LNCAP (cell line): Measurements from ENCODE around the gene RDH16.

ENCODE experiments used
- TF ChIP-seq, protein P1 (sequence below): fragments of 450-650 bp; IDR thresholded peaks from 2 replicates; pipeline ENCODE4 v1.5.1; 2017; ENCODE audit warnings: mild to moderate bottlenecking

Gene RDH16

DNA sequence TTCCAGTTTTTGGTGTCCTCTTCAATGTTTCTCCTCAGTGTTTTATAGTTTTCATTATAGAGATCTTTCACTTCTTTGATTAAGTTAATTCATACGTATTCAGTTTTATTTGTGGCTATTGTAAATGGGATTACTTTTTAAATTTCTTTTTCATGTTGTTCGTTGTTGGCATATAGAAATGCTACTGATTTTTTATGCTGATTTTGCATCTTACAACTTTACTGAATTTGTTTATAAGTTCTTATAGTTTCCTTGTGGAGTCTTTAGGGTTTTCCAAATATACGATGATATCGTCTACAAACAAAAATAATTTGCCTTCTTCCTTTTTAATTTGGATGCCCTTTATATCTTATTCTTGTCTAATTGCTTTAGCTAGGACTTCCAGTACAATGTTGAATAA lies 13.5 kb downstream of the RDH16 start:
- TF ChIP-seq, protein P1, sequence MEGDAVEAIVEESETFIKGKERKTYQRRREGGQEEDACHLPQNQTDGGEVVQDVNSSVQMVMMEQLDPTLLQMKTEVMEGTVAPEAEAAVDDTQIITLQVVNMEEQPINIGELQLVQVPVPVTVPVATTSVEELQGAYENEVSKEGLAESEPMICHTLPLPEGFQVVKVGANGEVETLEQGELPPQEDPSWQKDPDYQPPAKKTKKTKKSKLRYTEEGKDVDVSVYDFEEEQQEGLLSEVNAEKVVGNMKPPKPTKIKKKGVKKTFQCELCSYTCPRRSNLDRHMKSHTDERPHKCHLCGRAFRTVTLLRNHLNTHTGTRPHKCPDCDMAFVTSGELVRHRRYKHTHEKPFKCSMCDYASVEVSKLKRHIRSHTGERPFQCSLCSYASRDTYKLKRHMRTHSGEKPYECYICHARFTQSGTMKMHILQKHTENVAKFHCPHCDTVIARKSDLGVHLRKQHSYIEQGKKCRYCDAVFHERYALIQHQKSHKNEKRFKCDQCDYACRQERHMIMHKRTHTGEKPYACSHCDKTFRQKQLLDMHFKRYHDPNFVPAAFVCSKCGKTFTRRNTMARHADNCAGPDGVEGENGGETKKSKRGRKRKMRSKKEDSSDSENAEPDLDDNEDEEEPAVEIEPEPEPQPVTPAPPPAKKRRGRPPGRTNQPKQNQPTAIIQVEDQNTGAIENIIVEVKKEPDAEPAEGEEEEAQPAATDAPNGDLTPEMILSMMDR = no peak

DNA sequence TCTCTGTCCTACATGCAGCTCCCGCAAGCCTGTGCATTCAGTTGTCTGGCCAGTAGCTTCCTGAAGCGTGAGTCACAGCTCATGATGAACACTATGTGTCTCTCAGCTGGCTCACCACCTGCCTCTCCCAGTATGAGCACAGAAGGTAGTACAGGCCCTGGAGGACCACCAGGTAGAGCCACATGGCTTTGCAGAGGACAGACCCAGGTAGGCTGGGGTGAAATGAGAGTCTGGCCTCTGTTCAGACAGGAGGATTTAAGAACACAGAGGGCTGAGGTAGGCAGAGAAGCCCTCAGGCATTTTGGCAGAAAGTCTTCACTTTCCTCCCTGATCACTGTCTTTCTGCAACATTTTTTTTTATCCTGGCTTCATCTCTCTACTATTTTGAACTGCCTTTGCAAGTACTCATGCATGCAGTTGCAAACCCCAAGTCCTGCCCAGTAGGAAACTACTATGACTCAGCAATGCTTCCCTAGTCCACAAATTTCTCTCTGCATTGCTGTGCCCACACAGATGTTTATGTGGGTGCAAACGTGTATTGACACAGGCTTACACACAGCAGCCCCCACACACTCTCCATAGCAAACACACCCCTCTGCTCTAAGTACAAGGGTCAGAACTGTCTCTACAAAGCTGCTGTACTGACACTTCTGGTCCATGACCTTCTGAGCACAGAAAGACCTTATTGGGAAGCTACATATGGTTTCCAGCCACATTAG lies 15.9 kb downstream of the RDH16 start:
- TF ChIP-seq, protein P1 = no peak

DNA sequence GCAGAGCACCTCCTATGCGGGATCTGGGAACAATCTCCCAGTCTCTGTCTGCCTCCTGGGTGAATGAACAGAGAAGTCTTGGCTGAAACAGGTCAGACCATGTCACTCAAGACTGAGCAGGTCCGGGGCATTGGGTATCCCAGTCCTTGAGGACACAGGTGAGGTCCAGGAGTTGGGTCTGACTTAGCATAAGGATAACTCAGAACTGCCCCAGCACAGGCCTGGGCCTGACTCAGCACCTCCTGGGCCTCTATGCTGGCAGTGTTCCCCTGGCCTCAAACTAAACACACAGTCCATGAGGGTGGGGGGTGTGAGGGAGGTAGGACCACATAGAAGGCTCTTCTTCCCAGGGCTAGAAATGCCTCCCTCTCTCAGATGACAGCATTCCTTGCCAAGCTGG lies 21.7 kb downstream of the RDH16 start:
- TF ChIP-seq, protein P1 = no peak

DNA sequence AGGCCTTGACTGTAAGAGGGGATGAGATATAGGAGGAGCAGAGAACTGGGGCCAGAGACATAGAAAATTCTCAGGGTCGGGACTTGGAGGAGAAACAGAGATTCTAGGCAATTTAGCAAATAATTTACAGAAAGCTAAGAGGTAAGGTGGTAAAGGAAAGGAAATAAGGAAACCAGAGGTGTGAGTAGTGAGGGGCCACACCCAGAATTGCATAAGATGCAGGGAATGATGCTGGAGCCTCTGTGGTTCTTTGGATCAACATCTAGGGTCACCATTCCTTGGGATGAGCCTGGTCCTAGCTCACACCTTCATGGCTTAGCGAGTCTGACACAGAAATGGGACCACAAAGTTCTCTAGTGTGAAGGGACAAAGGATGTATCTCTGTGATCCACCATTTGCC lies 22.3 kb downstream of the RDH16 start:
- TF ChIP-seq, protein P1 = no peak

DNA sequence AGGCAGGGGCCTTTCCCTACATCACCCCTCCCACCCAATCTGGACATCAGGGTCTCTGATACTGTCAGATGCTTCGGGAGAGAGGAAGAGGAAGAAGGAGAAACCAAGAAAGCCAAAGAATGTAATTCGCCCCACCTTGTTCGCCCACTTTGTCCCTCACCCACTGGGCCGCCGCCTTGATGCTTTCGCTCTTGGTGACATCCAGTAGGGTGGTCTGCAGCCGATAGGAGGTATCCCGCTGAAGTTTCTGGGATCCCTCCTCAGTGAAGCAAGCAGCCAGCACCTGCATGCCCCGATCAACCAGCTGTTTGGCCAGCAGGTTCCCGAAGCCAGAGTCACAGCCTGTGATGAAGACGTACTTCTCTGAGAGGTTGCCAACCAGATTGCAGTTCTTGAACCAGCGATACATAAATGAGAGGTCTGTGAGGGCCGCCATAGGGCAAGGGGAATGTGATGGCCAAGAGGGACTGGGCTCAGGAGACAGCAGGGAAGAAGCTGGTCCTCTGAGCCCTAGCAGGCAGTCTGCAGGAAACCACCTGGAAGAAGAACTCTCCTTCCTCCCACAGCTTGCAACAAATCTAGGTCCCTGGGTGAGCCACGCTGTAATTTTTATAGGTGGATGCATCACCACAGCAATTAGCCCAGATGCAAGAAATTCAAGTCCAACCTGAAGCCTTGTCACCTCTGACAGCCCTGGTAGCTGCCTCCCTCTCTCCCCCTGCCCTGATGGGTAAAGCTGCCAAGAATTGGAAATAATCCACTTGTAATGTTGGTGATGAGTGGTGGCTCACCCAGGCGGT lies 23.4 kb downstream of the RDH16 start, which contains the start of gene SDR9C7:
TSS of gene SDR9C7 (minus strand) at position 583 of the 800 bp plus-strand sequence. CDS start at position 436, 147 bp downstream.
- TF ChIP-seq, protein P1 = no peak

DNA sequence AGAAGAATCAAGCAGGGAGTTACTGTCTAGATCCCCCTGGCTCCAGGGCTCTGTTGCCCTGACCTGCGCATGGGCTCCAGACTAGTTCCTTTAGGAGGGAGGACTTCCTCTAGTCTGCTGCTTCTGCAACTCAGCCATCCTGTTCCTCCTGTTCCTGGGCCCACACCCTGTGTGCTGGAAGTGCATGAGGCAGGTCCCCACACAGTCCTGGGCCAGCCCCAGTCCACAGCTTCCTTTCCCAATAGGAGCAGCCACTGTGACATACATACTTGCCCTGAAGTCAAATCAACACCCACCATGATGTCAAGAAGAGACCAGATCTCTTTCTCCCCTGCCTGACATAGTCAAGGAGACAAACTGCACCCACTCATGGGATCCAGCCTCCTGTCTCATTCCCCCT lies 24.5 kb downstream of the RDH16 start:
- TF ChIP-seq, protein P1 = no peak

DNA sequence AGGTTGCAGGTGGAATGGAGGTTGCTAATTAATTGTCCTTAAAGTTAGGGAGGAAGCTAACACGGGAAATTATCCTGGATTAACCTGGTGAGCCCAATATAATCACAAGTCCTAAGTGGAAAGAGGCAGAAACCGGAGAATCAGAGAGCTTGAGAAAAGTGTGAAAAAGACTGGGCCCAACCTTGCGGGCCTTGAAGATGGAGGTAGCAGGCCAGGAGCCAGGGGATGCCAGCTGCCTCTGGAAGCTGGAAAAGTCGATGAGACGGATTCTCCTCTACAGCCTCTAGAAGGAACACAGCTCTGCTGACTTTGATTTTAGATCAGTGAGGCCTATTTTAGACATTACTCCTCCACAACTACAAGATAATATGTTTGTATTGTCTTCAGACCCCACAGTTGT lies 25.3 kb downstream of the RDH16 start:
- TF ChIP-seq, protein P1 = no peak
